ENCODE measurements around the gene PRDM16.

- TF ChIP-seq RAD21 (IDR thresholded peaks at IDR 0.05; ENCODE audit: low read length) (no peak), CTCF (IDR thresholded peaks at IDR 0.05) (no peak), TAF1 (IDR thresholded peaks at IDR 0.05; ENCODE audit: borderline replicate concordance, low read depth, low read length) (no peak), USF2 (IDR thresholded peaks at IDR 0.05; ENCODE audit: borderline replicate concordance, low read depth, low read length) (no peak), NFIC (IDR thresholded peaks at IDR 0.05; ENCODE audit: borderline replicate concordance) (no peak), POLR2AphosphoS5 (IDR thresholded peaks at IDR 0.05; ENCODE audit: low read depth, low read length) (no peak)
Measured at GRCh38 chr1:3184666-3185065, 115.7 kb downstream of the PRDM16 start.

All from SK-N-SH (cell line).